Muscle of leg (tissue), 11 donors: Measurements from ENCODE around the gene PRIM1. TPM values are rescaled to one million over a fixed set of nuclear protein-coding genes. Genes with fewer than 3 reads are reported as not detected.
"Not testable (repeated sequence)": the region's sequence is repeated elsewhere in the genome, so short reads cannot be mapped to it uniquely, and the experiment has no call there.

ENCODE experiments used
- DNase-seq: peaks from one replicate; pipeline ENCODE4 v3.0.0; 2013
- H3K27ac ChIP-seq: one replicate; pipeline ENCODE4 v1.5.1; 2013; ENCODE audit warnings: mild to moderate bottlenecking, low read length, control low read depth
- H3K27me3 ChIP-seq: one replicate; pipeline ENCODE4 v1.6.1; 2013; ENCODE audit warnings: low read length; ENCODE audit not compliant: control insufficient read depth, insufficient read depth
- H3K36me3 ChIP-seq: one replicate; pipeline ENCODE4 v1.6.1; 2013; ENCODE audit warnings: low read length; ENCODE audit not compliant: control insufficient read depth, insufficient read depth
- H3K4me1 ChIP-seq: one replicate; pipeline ENCODE4 v1.6.1; 2013; ENCODE audit warnings: low read length; ENCODE audit not compliant: control insufficient read depth, insufficient read depth
- H3K4me3 ChIP-seq: one replicate; pipeline ENCODE4 v1.5.1; 2013; ENCODE audit warnings: low read length, control low read depth
- H3K9me3 ChIP-seq: replicated peaks from 2 replicates; pipeline ENCODE4 v1.6.1; 2013; ENCODE audit warnings: low read depth, low read length; ENCODE audit not compliant: control insufficient read depth
- WGBS: methylation state at CpG from one replicate; pipeline ENCODE4 v1.1.5; 2013; ENCODE audit warnings: missing lambda C conversion rate; ENCODE audit not compliant: insufficient coverage; 5-methylcytosine and 5-hydroxymethylcytosine counted together
- polyA plus RNA-seq, 8 donors: library from polyadenylated mRNA; unstranded; fragments of 120-200 nt; gene quantifications; one replicate each; pipeline versions ENCODE4 v1.2.1 to v1.2.3, GENCODE V29; 2013; ENCODE audit warnings: inconsistent platforms in 1 of 8, low replicate concordance in 1 of 8; ENCODE audit not compliant: insufficient read length in 8 of 8, insufficient read depth in 1 of 8
- total RNA-seq: library from RNA; stranded (reverse); fragments of 120-200 nt; gene quantifications from one replicate; pipeline ENCODE4 v1.2.4, GENCODE V29; 2013

The PRIM1 gene
- total and polyA plus RNA-seq, 9 donors: 9.3 to 13.9 (median 10.6) TPM

DNA sequence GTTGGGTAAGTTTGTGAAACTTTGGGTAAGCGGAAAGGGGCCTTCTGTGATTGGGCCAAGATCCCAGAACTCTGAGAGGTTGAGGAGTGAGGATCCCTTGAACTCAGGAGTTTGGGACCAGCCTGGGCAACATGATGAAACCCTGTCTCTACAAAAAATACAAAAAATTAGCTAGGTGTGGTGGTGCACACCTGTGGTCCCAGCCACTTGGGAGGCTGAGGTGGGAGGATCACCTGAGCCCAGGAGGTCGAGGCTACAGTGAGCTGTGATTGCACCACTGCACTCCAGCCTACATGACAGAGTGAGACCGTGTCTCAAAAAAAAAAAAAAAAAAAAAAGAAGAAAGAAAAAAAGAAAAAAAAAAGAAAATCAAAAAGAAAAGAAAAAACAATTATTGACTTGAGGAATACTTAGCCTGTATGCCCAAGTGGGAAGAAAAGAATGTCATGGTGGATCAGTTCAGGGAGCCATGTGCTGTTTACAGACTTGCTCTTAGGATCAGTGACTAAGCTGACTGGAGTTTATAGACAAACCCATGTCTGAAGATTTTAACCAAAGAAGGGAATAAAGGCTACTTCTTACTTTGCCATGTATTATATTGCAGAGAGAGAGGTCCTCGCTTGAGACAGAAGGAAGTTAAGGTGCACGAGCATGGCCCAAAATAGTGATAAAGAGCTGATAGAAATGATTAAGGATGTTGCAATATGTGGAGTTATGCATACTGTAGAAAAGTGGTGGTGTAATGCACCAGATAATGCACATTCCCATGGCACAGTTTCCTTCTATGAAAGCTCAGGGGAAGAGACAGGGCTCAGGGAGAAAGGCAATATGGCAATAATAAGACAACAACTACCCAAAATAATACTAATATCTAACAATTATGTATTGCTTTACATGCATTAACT lies 11.9 kb upstream of the PRIM1 start:
- Histone ChIP-seq H3K27ac (no peak overlapping the region), H3K9me3 (no peaks in the 10 kb centered on the region), H3K27me3 (no peaks in the 10 kb centered on the region), H3K36me3 (no peaks in the 10 kb centered on the region), H3K4me3 (no peak overlapping the region), H3K4me1 (no peaks in the 10 kb centered on the region)
- 21% methylated on average over 2 of the region's 5 CpGs for WGBS
- DNase-seq: no peak

DNA sequence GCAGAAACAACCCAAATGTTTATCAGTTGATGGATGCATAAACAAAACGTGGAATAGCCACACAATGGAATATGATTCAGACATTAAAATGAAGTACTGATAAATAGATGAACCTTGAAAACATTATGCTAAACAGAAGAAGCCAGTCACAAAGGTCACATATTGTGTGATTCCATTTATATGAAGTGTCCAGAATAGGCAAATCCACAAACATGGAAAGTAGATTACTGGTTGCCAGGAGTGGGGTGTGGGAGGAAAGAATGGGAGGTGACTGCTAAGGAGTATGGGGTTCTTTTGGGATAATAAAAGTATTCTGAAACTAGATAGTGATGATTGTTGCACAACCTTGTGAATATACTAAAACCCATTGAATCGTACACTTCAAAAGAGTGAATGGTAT lies 9.7 kb upstream of the PRIM1 start:
- Histone ChIP-seq H3K27ac (no peak overlapping the region), H3K36me3 (no peaks in the 10 kb centered on the region), H3K27me3 (no peaks in the 10 kb centered on the region), H3K4me1 (no peaks in the 10 kb centered on the region), H3K4me3 (no peak overlapping the region), H3K9me3 (no peaks in the 10 kb centered on the region)
- no peak for DNase-seq
- WGBS: no CpG with 5 or more reads among the region's 2 CpGs

DNA sequence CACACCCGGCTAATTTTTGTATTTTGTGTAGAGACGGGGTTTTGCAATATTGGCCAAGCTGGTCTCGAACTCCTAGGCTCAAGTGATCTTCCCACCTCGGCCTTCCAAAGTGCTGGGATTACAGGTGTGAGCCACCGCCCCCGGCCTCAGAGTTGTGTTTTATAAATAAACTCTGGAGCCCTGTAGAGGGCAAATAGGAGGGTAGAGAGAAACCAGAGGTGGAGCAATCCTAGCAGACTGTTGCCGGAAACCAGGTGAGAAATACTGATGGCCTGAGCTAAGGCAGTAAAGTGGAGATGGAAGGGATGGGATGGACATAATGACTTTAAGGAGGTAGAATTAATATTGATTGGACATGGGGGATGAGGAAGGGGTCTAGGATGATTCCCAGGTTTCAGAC lies 8.3 kb upstream of the PRIM1 start:
- H3K4me3 ChIP-seq: no peak overlapping the region
- WGBS: 58% methylated on average over 5 of the region's 7 CpGs
- H3K4me1 ChIP-seq: no peaks in the 10 kb centered on the region
- H3K27me3 ChIP-seq: no peaks in the 10 kb centered on the region
- DNase-seq: no peak
- no peak overlapping the region for H3K27ac ChIP-seq
- H3K36me3 ChIP-seq: no peaks in the 10 kb centered on the region
- no peaks in the 10 kb centered on the region for H3K9me3 ChIP-seq

DNA sequence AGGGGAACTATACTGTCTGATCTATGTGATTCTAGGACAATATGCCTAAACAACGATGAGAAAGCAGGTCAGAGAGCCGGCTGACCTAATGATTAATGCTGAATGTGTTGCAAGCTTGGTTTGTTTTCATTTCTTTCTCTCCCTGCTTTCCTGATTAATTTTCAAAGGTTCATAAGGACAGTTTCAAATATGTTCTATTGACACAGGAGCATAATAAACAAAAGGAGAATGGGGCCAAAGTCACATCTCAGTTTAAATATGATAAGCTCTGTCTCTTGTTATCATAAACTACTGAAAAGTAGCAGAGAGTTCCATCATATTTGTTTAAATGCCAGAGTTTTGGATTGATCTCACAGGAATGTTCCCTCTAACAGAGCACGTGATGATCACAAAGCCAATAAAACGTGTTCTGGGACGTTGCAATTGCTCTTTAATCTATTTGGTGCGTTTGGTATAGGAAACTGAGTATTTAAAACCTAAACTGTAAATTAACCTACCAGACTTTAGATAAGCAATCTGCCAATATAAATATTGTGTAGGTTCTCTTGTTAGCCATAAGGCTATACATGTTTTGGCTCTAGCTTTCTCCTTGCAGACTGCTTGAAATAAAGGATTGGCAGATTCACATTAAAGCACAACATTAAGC lies 7.3 kb upstream of the PRIM1 start:
- H3K36me3 ChIP-seq: no peaks in the 10 kb centered on the region
- H3K27ac ChIP-seq: no peak overlapping the region
- H3K27me3 ChIP-seq: no peaks in the 10 kb centered on the region
- 100% methylated on average over 1 of the region's 6 CpGs for WGBS
- DNase-seq: no peak
- H3K9me3 ChIP-seq: no peaks in the 10 kb centered on the region
- H3K4me3 ChIP-seq: no peak overlapping the region
- no peaks in the 10 kb centered on the region for H3K4me1 ChIP-seq

DNA sequence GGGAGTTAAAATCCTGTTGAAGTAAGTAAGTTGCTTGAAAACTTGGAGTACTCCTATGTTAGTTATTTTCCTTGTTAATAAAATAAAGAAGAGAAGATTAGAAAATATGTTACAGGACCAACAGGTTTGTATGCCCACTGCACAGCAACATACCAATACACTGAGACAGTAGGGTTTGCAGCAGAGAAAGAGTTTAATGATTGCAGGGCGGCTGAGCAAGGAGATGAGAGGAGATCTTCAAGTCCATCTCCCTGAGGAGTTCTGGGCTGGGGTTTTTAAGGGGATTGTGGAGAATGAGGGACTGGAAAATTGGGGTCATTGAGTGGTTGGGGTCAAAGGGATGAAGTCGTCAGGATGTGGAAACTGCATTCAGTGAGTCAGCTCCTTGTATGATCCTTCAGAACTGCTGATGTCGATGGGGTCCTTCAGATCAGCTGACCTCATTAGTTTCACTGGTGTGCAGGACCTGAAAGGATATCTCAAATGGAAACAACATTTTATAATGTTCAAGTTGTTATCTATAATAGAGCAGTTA lies 6.7 kb upstream of the PRIM1 start:
- no peak overlapping the region for H3K27ac ChIP-seq
- DNase-seq: no peak
- WGBS: 76% methylated on average over 2 of the region's 3 CpGs
- H3K4me1 ChIP-seq: no peaks in the 10 kb centered on the region
- no peaks in the 10 kb centered on the region for H3K36me3 ChIP-seq
- no peak overlapping the region for H3K4me3 ChIP-seq
- no peaks in the 10 kb centered on the region for H3K9me3 ChIP-seq
- no peaks in the 10 kb centered on the region for H3K27me3 ChIP-seq

DNA sequence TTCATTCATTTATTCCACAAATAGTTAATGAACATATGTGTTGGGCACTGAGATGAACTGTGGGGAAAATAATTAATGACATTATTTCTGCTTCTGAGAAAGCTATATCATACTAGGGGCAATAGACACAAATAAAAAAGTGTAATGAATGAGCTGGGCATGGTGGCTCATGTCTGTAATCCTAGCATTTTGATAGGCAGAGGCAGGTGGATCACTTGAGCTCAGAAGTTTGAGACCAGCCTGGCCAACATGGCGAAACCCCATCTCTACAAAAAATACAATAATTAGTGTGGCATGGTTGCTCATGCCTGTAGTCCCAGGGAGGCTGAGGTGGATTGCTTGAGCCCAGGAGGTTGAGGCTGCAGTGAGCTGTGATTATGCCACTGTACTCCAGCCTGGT lies 5.8 kb upstream of the PRIM1 start:
- DNase-seq, H3K4me3 ChIP-seq, H3K4me1 ChIP-seq, H3K36me3 ChIP-seq, H3K9me3 ChIP-seq, H3K27me3 ChIP-seq, H3K27ac ChIP-seq: not testable (repeated sequence)
- no CpG with 5 or more reads among the region's 1 CpG for WGBS

DNA sequence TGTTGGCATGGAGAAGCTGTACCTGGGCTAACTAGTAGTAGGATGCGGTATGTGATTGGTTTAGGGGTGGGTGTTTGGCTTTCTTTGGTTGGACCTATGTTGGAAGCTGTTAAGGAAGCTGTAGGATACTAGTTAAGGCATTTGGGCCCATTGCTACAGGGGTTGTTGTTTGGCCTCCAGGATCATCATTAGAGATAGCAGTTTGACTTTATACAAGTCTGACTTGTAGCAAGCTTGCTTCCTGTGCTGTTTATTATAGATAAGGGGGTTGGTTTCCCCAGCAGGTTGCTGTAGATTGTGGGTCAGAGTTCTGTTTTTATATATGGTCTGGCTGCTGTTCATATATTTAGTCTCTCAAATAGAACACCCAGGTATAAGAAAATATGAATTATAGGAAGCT lies 1.4 kb upstream of the PRIM1 start:
- no peak for DNase-seq
- H3K27ac ChIP-seq: no peak overlapping the region
- H3K9me3 ChIP-seq: no peaks in the 10 kb centered on the region
- no peaks in the 10 kb centered on the region for H3K27me3 ChIP-seq
- 100% methylated on average over 1 of the region's 1 CpG for WGBS
- peaks cover 5% of the 10 kb centered on the region for H3K36me3 ChIP-seq
- H3K4me1 ChIP-seq: no peaks in the 10 kb centered on the region
- no peak overlapping the region for H3K4me3 ChIP-seq

DNA sequence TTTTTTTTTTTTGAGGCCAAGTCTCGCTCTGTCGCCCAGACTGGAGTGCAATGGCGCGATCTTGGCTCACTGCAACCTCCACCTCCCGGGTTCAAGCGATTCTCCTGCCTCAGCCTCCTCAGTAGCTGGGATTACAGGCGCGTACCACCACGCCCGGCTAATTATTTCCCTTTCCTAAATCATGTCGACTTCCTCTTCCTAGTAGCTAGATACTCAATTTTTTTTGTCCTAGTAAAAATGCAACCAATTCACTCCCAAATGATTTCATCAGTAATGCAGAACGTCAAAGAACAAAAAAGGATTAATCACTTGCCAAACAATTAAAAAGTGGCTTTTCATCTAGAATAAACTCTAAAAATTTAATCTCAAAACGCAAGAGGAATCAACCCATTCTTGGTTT lies 1.5 kb downstream of the PRIM1 start:
- H3K27ac ChIP-seq, H3K9me3 ChIP-seq, H3K4me1 ChIP-seq, H3K27me3 ChIP-seq, H3K4me3 ChIP-seq, DNase-seq: not testable (repeated sequence)
- H3K36me3 ChIP-seq: peaks cover 18% of the 10 kb centered on the region
- 88% methylated on average over 10 of the region's 13 CpGs for WGBS

DNA sequence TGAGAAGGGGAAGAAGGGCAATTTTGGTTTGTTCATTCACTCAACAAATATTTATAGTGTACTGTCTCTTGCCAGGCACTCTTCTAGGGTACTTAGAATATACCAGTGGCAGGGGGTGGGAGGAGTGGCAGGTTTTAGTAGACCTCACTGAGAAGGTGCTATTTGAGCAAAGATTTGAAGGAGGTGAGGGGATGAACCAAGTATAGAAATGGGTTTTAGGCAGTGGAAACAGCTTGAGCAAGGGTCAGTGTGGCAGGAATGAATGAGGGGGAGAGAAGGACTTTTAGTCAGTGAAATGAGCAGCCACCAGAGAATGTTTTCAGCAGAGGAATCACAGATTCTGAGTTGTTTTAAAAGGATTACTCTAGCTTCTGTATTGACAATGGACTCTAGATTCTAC lies 2.3 kb downstream of the PRIM1 start:
- Histone ChIP-seq H3K9me3 (no peaks in the 10 kb centered on the region), H3K4me1 (no peaks in the 10 kb centered on the region), H3K36me3 (peaks cover 21% of the 10 kb centered on the region), H3K27ac (no peak overlapping the region), H3K4me3 (no peak overlapping the region), H3K27me3 (no peaks in the 10 kb centered on the region)
- DNase-seq: no peak

DNA sequence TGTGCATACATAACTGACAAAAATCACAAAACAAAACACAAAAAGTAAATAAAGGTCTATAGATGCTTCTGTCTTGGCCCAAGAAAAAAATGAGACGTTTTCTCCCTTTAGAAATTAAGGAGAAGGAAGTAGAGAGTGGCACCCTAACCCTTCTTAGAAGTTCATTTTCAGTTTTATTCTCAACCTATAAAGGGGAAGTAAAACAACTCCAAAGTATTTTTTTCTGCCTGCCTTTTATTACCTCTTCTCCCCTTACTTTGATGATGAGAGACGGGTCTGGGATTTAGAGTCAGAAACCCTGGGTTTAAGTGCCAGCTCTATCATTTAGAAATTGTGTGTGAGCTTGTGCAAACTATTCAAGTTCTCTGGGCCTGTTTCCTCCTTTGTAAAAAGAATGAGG lies 2.8 kb downstream of the PRIM1 start:
- H3K27ac ChIP-seq: no peak overlapping the region
- H3K4me3 ChIP-seq: no peak overlapping the region
- no CpG with 5 or more reads among the region's 2 CpGs for WGBS
- H3K4me1 ChIP-seq: no peaks in the 10 kb centered on the region
- DNase-seq: no peak
- no peaks in the 10 kb centered on the region for H3K27me3 ChIP-seq
- H3K9me3 ChIP-seq: no peaks in the 10 kb centered on the region
- peaks cover 21% of the 10 kb centered on the region for H3K36me3 ChIP-seq
